GM20000 (cell line): ENCODE results near the gene FEN1.

Source experiments
- DNase-seq: peaks from one replicate; pipeline ENCODE4 v3.0.0; 2012; ENCODE audit warnings: low spot score
- TF ChIP-seq, protein P1 (sequence below): IDR thresholded peaks from 2 replicates; pipeline ENCODE4 v1.5.1; 2012; ENCODE audit warnings: mild to moderate bottlenecking, control low read depth; ENCODE audit errors: extremely low read depth, missing control alignments

Gene FEN1

DNA sequence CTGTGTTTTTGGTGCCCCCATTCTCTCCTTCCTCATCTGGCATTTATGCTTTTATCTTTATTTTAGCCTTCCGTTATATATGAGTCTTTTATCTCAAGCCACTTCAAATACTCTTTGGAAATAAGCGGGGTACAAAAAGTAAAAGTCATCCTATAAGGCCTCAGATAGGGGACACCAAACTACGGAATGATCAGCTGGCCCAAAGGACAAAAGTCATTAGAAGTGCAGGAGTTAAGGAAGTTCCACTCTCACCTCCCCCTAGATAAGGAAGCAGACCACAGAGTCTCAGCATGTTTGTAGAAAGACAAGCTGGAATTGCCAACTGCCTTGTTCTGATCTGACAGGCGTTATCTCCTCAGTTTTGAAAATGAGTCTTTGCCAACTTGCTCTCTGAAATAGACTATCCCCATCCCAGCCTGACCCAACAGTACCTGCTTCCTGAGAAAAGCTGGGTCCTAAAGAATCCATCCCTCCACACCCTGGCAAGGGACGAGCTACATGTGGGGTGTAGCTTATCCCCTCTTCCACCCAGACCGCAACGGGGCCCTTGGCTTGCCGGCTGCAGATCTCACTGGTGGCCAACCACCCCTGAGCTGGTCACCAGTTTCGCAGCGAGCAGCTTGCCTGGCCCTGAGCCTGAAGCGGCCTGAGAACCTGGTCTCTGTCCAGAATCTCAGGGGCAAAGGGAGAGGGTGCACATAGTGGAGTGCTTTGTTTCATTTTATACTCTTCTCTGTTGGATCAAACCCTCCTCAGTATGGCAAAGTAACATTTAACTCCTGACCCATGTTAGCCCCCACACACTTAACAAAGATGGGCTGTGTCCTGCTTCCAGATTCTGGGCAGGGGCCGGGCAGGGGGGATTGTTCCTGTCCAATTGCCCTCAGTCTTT, 49.2 kb downstream of the FEN1 start:
- TF ChIP-seq, protein P1, sequence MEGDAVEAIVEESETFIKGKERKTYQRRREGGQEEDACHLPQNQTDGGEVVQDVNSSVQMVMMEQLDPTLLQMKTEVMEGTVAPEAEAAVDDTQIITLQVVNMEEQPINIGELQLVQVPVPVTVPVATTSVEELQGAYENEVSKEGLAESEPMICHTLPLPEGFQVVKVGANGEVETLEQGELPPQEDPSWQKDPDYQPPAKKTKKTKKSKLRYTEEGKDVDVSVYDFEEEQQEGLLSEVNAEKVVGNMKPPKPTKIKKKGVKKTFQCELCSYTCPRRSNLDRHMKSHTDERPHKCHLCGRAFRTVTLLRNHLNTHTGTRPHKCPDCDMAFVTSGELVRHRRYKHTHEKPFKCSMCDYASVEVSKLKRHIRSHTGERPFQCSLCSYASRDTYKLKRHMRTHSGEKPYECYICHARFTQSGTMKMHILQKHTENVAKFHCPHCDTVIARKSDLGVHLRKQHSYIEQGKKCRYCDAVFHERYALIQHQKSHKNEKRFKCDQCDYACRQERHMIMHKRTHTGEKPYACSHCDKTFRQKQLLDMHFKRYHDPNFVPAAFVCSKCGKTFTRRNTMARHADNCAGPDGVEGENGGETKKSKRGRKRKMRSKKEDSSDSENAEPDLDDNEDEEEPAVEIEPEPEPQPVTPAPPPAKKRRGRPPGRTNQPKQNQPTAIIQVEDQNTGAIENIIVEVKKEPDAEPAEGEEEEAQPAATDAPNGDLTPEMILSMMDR: no peak
- no peak for DNase-seq

DNA sequence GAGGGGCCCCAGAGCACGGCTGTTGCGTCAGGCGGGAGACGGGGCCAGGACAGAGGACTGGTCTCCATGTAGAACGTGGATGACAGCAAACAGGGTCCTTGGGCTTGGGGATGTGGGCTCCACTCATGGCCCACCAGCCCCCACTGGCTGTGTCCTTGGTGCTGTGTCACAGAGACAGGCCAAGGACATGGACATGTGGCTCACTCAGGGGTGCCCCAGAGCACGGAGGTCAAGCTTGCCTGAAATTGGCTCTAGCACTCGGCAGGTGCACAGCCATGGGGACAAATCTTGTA, 49.8 kb downstream of the FEN1 start:
- TF ChIP-seq, protein P1: no peak
- no peak for DNase-seq

DNA sequence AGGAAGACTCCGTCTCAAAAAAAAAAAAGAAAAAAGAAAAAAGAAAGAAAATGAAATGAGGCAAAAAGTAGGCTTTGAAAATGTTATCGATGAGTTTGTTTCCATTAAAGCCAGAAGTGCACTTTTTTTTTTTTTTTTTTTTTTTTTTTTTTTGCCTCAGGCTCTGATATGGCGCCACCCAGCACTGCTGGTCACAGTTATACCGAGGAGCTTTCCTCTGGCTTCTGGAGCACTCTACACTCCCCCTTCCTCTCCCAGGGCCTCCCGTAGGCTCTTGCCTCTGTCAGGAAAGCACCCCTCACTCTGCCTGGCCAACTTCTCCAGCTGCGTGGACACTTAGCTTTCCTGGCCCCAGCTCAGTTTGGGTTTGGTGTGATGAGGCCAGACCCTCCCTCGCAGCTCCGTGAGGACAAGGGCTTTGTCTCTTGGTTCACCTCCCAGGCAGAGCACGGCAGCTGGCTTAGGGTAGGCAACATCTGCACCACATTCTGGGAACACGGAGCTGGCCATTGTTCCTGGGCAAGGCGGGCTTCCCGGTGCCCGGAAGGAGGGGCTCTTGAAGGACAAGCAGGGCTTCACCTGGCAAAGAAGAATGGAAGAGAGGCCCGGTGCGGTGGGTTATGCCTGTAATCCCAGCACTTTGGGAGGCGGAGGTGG, 52.3 kb downstream of the FEN1 start:
- TF ChIP-seq, protein P1: no peak
- no peak for DNase-seq

DNA sequence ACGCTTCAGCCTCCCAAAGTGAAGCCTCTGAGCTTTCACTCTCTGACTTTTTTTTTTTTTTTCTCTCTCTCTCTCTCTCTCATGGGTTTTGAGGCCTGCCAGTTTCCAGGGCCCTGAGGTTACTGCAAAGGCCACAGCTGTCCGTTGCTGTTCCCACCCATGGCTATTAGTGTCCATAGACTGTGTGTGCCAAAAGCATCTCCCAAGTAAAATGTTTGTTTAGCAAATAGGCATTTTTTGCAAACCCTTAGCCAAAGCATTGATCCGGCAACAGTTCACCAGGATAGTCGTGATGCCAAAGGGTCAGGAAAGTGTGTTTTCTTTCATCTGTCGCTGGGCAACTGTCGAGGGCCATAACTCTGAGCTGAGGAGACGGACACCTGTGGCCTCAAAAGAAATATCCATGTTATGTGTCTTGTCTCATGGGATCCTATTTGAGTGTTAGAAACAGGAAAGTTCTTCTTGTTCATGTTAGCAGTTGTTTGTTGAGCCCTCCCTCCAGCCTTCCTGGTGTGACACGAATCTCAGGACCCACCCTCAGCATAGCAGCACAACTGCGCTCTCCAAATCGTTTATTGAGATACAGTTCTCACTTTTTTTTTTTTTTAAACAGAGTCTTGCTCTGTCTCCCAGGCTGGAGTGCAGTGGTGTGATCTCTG, 53.8 kb downstream of the FEN1 start:
- TF ChIP-seq, protein P1: no peak

More for the DNA sequence above, 53.8 kb downstream of the FEN1 start:
- no peak for DNase-seq
